HG03469 (cell line): ENCODE results near the gene SLC19A2.
"Not testable (repeated sequence)": the region's sequence is repeated elsewhere in the genome, so short reads cannot be mapped to it uniquely, and the experiment has no call there.

ENCODE experiments used
- ATAC-seq: cut with Tn5 transposase; IDR thresholded peaks from one replicate; pipeline ENCODE4 v1.9.1; 2021; ENCODE audit warnings: mild to moderate bottlenecking, moderate library complexity, moderate number of reproducible peaks; ENCODE audit not compliant: unreplicated experiment

Gene SLC19A2

GRCh38 chr1:169485431-169486280 lies at the start of gene SLC19A2:
Gene SLC19A2 (minus strand): TSS chr1:169485944. CDS start chr1:169485766, 178 bp downstream.
- peak; percentile 93 for ATAC-seq

GRCh38 chr1:169534653-169535052 lies 48.9 kb upstream of the SLC19A2 start:
- no peak for ATAC-seq

- not testable (repeated sequence) for ATAC-seq
These were observed 47.9 kb upstream of the SLC19A2 start for GRCh38 chr1:169533528-169534190.

GRCh38 chr1:169530448-169530847 lies 44.7 kb upstream of the SLC19A2 start:
- no peak for ATAC-seq

- no peak for ATAC-seq
These were observed 43.4 kb upstream of the SLC19A2 start for GRCh38 chr1:169529068-169529642.

GRCh38 chr1:169528215-169529067 lies 42.7 kb upstream of the SLC19A2 start:
- no peak for ATAC-seq

- no peak for ATAC-seq
These were observed 41.9 kb upstream of the SLC19A2 start for GRCh38 chr1:169527451-169528214.

- no peak for ATAC-seq
These were observed 41.3 kb upstream of the SLC19A2 start for GRCh38 chr1:169527001-169527400.

GRCh38 chr1:169526120-169526832 lies 40.5 kb upstream of the SLC19A2 start:
- ATAC-seq, result no peak

- ATAC-seq, result no peak
These were observed 39.6 kb upstream of the SLC19A2 start for GRCh38 chr1:169525391-169525790.

GRCh38 chr1:169523904-169524303 lies 38.2 kb upstream of the SLC19A2 start:
- no peak for ATAC-seq

GRCh38 chr1:169521226-169521625 lies 35.5 kb upstream of the SLC19A2 start:
- no peak for ATAC-seq

GRCh38 chr1:169517558-169518186 lies 31.9 kb upstream of the SLC19A2 start:
- ATAC-seq, result no peak

- ATAC-seq, result no peak
These were observed 29.9 kb upstream of the SLC19A2 start for GRCh38 chr1:169515641-169516040.

GRCh38 chr1:169514566-169515270 lies 29.0 kb upstream of the SLC19A2 start:
- no peak for ATAC-seq

GRCh38 chr1:169513208-169513607 lies 27.5 kb upstream of the SLC19A2 start:
- no peak for ATAC-seq

- no peak for ATAC-seq
These were observed 25.7 kb upstream of the SLC19A2 start for GRCh38 chr1:169511316-169512005.

GRCh38 chr1:169510060-169510459 lies 24.3 kb upstream of the SLC19A2 start:
- ATAC-seq, result no peak
